SKM-1 (cell line): ENCODE measurements around the gene MPO.
A peak's percentile ranks its signal among the peaks of the same experiment; 100 is the strongest.

Experiments used
- DNase-seq: peaks from one replicate; lab custom pipeline; 2025; ENCODE audit not compliant: unreplicated experiment; lab: John Stamatoyannopoulos, UW

MPO gene, protein sequence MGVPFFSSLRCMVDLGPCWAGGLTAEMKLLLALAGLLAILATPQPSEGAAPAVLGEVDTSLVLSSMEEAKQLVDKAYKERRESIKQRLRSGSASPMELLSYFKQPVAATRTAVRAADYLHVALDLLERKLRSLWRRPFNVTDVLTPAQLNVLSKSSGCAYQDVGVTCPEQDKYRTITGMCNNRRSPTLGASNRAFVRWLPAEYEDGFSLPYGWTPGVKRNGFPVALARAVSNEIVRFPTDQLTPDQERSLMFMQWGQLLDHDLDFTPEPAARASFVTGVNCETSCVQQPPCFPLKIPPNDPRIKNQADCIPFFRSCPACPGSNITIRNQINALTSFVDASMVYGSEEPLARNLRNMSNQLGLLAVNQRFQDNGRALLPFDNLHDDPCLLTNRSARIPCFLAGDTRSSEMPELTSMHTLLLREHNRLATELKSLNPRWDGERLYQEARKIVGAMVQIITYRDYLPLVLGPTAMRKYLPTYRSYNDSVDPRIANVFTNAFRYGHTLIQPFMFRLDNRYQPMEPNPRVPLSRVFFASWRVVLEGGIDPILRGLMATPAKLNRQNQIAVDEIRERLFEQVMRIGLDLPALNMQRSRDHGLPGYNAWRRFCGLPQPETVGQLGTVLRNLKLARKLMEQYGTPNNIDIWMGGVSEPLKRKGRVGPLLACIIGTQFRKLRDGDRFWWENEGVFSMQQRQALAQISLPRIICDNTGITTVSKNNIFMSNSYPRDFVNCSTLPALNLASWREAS

DNA sequence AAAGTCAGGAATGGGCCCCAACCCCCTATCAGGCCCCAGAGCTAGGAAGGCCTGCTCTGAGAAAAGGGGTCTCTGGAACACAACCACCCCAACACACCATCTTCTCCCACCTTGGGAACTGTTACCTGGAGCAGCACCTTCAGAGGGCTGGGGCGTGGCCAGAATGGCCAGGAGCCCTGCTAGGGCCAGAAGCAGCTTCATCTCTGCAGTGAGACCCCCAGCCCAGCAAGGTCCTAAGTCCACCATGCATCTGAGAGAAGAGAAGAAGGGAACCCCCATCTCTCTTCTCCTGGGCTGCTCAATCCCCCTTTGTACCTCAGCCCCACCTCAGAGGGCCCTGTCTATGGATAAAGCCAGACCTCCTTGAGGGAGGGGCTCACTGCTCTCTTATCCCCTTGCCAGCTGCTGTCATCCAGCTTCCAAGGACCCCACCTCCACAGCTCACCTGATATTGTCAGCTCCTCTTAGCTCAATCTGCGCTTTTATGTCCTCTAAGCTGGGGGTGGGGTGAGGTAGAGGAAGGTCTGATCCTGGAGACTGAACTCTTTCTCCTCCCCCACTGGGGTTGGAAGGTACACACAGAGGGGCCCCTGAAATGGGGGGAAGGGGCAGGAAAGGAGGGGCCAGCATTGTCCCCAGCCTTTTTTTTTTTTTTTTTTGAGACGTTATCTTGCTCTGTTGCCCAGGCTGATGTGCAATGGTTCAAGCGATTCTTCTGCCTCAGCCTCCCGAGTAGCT is at the start of gene MPO:
MPO (minus strand) TSS at position 456 of the 738 bp plus-strand sequence; CDS start at position 279, 177 bp downstream.
- DNase-seq = peak; percentile 48

DNA sequence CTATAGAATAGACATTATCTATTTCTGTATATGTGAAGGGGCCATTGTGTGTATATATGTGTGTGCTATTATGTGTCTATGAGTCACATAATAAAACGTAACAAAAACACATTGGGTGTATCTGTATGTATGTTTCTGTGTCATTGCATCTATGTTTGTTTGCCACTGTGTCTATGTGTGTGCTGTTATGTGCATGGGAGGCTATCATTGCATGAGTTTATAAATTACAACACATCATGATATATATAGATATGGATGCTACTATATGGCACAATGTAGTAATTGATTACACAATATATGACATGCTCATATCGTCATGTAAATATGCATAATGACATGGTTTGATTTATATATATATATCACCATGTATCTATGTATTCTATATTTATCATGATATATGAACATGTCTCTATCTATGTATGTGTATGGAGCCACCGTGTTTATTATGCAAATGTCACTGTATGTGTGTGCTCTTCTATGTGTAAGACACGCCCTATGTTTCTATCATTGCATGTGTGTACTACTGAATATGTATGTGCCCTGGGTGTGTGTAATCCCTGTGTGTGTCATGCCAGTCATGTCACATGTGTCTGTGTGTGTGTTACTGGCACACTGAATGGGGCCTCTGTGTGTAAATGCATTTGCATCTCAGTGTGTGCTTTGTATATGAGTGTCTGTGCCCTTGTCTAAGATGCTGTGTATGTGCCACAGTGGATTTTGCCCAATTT is 49.2 kb upstream of the MPO start:
- DNase-seq = peak; percentile 98

DNA sequence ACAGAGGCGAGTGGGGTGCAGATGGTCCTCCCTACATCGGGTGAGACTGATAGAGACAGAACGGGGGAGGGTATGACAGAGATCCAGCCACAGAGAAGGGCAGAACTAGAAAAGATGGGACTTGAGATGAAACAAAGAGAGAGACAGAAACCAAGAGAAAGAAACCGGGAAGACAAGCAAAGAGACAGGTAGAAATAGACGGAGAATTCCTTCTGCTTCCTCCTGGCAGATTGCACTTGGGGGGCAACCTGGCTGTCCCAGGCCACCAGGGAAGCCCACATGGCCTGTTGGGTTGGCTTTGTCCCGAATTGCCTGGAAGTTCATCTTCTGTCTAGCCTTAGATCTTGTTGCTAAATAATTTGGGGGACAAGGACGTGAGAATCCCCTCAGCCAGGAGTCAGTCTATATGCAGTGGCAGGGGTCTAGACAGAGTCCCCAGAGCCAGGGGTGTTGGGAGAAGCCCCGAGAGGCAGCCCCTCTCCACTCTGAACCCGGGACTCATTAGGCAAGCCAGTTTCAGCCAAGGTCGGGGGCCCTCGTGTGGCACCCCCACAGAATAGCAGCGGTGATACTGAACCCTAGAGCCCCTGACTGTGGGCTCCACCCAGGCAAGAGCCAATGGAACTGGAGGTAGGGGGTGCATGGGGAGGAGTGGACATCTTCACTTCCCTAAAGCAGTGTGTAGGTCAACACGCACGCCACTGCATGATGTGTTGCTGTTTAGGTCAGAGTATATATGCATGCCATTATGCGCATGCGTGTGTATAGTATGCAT is 48.5 kb upstream of the MPO start:
- peak; percentile 98 for DNase-seq

DNA sequence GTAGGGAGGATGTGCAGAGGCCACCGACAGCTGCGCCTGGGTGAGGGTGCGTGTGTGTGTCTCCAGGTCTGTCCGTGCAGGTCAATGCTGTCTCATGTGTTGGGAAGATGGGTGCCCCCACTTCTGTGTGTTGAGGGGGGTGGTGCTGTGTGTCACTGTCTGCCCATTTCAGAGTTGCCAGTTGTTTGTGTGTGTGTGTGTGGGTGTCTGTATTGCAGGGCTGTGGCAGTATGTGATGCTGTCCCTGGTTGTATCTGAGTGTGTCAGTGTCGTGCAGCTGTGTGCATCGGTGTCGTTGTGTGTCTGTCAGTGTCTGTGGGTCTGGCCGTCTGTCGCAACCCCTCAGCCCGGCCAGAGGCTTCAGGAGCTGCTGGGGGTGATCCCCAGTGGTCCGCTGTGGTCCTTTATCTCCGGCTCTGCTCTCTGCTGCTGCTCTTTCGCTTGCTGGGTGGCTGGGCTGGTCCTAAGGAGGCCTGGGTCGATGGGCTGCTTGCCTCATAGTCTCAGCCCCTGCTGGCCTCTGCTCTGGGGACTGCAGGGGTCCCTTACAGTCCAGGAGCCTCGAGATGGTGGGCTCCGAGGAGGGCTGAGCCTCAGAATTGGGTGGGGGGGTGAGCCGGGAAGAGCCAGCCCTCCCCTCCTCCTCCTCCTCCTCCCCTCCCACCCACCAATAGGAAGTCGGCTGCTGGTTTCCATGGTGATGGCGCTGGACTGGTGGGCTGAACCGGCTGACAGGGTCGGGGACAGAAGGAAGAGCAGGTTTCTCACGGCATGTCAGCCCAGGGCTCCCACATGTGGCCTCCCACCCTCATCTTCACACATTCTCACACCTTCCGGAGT is 47.7 kb upstream of the MPO start, which contains the start of gene TSPOAP1:
TSPOAP1 (minus strand) TSS at position 601 of the 840 bp plus-strand sequence. CDS start 875 bp downstream, outside the sequence.
- DNase-seq = peak; percentile 96

DNA sequence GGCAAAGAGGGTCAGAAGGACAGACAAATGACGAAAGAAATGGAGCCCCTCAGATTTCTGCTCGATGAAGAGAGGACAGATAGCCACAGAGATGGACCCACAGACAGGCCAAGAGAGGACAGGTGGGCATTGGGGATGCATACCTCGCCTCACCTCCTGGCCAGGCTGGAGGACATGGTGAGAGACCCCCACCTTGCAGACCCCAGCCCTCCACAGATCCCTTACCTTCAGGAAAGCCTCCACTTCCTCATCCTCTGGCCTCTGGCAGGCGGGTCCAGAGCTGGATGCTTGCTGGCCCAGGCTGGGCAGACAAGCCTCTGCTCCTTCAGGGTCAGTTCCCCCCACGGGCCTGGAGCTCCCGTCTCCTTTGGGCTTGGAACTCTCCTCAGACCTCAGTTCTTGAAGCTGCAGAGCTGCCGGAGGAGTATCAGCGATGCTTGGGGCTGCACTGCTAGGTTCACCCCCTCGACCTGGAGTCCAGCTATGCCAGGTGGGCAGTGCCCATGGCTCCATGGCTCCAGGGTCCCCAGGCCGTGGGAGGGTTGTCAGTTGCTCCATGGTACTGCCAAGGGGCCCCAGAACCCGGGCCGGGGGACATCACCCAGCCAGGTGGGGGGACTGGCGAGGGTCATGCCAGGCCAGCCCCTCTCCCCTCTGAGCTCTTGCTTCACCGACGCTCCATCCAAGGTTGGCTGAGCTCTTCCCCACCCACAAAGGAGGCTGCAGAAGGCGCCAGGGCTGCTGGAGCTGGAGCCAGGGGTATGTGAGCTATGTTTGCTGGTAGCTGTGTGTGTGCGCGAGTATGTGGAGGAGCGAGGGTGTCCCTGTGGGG is 46.8 kb upstream of the MPO start:
- DNase-seq = no peak

DNA sequence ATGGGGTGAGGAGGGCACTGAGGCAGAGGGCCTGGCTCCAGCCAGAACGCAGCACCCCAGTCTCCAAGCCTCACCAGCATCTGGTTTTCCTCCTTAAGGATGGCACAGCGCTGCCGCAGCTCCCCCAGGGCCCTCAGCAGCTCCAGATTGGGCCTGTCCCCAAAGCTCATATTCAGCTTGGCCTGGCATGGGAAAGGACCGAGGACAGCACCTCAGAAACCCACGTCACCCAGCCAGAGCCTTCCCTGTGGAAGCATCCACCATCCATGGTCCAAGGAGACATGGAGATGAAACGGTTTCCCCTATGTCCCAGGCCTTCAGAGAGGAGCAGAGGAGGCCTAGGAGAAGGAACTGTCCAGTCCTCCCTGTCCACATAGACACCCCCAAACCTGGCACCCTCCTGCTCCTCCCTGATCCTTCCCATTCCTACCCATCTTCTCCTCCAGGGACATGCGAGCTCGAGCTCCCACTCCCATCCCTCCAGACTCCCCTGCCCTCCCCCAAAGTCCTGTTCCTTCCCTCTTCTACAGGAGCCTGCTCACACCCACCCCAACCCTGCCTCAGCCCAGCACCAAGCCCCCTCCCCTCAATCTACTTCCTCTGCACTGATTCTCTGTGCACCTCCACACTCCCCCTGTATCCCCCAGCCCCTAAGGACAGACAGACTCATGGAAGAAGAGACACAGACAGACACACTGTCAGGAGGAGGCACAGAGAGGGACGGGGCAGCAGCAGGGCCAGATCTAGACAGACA is 46.1 kb upstream of the MPO start:
- no peak for DNase-seq

DNA sequence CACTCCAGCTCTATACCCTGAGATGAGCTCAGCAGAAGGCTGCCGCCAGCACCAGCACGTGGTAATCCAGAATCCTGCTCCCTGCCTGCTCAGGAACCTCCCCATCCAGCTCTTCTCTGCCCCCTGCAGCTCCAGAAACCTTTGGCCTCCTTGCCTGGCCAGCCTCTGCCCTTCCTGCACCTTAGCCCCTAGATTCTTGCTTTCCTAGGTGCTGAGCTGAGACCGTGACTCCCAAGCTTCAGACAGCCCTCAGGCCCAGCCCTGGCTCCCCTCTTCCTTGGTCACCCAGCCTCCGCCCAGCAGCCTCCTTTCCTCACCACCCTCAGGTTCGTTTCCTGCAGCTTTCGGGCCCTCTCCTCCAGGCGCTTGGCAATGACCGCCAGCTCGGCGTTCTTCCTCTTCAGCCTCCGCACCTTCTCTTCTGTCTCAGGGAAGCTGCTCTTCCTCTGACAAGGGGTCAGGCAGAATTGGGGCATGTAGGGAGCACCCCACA is 45.3 kb upstream of the MPO start:
- DNase-seq = no peak

DNA sequence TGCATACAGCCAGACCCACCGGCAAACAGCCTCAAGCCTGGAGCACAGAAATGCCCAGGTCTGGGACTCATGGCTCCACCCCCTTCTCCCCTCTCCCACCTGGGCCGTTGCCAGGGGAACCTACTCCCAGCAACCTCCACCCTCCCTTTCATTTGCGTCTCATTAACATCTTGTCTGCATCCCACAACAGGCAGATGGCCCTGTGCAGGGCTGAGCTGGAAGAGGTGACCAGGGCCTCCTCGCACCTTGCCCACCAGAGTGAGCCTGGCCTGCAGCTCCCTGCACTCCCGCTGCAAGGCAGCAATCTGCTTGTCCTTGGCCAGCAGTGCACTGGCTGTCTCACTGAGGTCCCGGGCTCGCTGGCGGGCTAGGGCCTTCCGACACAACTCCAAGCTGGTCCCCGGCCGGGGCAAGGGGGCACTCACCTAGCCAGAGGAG is 44.6 kb upstream of the MPO start:
- DNase-seq = no peak

DNA sequence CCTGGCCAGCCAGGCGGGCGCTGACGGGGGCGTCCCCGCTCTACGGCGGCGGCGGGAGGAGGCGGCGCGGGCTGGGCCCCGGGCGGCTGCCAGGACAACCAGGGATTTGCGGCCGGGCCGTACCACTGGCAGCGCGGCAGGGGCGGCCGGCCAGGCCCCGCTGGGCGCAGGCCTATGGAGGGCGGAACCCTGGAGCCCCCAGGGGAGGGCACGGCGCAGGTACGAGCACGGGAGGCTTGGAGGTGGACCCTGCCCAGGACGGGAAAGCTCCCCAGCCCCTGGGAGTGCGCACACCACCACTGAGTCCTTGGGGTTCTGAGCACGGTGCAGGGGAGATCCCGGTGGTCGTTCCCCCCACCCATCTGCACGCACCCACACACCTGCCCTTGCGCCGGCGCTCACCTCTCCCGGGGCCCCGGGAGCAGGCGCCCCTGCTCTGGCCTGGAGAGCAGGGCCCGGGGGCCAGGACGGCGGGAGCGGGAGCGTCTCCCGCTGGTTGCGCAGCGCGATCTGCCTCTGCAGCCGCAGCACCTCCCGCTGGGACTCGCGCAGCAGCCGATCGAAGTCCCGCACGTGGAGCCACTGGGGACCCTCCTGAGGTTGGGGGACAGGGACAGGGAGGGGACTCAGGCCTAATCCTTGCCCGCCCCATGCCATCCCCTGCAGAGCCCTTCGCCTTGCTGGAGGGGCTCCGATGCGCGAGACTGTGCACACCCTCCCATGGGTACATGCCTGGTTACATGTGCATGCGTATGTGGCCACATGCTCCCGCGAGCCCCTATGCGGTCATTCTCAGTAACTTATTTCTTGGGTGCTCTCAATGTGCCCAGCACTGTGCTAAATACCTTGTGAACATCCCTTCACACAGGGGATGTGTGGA is 43.9 kb upstream of the MPO start:
- DNase-seq = no peak

DNA sequence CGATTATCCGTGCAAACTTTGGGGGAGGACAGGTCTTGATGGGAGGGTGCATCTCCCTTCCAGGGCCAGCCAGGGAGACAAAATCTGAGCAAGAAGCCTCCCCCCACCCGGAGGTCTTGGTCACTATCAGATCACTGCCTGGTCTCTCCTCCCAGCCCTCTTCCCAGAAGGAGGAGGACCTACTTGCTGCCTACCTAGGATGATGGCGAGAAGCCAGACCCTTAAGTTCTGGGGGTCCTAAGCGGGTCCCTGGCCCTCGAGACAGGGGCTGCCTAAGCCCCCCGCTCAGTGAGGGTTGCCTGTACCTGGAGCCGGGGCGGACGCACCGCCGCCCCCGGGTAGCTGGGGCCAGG is 43.3 kb upstream of the MPO start:
- no peak for DNase-seq

DNA sequence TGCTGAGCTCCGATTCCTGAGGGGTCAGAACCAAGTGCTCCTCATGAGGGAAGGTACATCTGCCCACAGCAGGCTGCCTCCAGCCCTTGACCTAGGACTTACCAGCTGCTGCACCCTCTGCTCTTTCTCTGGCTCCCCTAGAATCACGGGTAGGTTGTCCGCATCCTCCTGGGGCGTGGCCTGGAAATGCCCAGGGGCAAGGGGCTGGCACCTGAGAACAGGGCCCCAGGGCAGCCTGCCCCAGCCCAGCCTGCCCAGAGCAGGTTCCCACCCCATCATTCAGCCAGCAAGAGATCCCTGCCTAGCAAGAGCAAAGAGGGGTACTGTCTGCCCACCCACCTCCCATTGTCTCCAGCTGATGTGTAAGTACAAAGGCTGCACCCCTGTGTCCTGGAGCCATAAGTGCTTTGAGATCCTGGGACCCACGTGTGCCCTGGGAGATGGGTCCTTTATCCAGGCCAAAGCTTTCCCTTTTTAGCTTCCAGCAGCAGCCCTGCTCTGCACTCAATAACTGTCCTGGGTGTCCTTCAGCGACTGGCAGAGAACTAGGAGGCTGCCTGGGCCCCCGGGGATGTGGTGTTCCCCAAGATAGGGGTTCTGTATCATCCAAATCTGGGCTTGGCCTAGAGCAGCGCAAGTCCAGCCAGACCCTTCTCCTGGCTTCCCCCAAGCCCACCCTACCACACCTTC is 42.8 kb upstream of the MPO start:
- DNase-seq = no peak

DNA sequence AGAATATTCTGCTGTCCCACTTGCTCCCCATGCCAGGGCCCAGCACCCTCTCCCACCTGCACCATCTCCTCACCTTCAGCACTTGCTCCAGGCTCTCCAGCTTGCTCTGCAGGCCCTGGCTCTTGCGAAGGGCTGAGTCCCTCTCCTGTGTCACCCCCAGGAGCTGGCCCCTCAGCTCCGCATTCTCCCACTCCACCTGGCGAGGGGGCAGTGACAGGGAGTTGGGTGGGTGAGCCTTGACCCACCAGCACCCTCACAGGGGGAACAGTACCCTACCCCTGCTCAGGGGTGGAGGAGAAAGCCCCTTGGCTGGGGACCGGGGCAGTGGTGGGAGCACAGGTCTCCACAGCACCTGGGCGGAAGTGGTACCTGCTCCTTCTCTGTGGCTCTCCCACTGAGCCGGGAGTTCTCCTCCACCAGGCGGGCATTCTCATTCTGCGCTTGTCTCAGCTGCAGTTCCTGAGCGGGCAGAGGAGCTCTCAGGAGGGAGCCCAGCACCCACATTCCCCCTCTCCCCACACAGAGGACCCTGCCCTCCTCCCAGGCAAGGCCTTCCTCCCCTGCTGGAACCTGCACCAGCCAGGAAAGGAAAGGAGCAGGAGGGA is 41.9 kb upstream of the MPO start:
- no peak for DNase-seq

DNA sequence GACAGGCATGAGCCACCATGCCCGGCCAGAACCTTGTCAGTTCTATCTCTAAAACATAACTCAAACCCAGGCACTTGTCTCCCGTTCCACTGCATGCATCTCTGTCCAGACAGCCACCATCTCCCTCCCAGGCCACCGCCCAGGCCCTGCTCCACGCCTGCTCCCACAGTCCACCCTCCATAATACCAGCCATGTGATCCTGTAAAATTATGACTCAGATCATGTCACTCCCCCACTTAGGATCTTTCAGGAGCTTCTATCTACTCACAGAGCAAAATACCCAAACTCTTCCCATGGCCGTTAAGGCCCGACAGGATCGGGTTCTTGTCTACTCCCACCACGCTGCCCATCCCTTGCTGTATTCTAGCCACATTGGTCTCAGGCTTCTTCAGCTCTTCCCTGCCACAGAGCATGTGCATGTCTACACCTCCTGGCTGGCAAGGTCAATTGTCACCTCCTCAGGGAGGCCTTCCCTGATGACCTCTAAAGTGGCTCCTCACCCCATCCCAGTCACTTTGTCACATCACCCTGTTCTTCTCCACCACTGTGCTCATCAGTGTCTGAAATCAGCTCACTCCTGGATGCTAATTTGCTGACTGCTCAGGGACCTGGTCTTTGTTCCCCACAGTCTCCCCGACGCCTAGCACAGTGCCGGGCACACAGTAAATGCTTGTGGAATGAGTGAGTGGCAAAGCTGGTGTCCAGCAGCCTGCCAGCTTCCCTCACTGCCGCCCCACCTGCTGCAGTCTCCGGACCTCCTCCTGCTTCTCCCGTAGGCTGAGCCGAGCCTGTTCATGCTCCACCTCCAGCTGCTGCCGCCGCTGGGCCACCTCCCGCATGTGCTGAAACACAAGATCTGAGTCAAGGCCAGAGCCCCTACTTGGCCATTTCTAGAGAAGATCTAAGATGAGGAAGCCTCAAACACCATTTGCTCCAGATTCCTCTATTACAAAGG is 41.1 kb upstream of the MPO start:
- DNase-seq = no peak

DNA sequence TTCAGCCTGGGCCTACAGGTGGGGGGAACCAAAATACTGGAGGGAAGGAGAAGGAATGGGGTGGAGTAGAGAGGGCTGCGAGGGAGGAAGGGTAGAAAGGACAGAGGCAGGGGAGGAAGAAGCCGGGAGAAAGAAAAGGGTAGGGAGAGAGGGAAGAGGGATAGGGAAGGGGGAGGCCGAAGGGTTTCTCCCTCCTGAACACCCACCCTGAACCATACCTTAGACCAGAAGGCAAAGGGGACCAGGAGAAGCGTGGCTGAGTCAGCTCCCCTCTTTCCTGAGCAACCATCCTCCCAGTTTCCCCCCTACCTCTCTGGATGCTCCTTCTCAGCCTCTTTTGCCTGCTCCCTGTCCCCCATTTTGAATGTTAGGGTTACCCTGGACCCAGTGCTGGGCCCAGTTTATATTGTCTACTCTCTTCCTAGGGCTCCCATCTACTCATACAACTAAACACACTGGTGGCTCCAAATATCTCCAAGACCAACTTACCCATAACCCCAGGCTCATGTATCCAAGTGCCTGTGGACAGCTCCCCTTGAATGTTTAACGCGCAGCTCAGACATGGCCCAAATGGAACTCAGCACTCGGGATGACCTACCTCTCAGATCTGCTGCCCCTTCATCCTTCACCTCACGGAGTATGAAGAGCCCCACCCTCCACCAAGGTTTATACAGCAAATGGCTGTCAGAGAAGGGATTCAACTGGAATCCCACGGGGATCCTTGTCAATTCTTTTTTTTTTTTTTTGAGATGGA is 40.0 kb upstream of the MPO start:
- no peak for DNase-seq
